NCI-H146 treated with DMSO at 0.1 percent for 48 hours (cell line): ENCODE data around the gene YEATS2.

Experiments used
- DNase-seq: peaks from one replicate; lab custom pipeline; 2025; ENCODE audit not compliant: unreplicated experiment; lab: John Stamatoyannopoulos, UW

The YEATS2 gene

DNA sequence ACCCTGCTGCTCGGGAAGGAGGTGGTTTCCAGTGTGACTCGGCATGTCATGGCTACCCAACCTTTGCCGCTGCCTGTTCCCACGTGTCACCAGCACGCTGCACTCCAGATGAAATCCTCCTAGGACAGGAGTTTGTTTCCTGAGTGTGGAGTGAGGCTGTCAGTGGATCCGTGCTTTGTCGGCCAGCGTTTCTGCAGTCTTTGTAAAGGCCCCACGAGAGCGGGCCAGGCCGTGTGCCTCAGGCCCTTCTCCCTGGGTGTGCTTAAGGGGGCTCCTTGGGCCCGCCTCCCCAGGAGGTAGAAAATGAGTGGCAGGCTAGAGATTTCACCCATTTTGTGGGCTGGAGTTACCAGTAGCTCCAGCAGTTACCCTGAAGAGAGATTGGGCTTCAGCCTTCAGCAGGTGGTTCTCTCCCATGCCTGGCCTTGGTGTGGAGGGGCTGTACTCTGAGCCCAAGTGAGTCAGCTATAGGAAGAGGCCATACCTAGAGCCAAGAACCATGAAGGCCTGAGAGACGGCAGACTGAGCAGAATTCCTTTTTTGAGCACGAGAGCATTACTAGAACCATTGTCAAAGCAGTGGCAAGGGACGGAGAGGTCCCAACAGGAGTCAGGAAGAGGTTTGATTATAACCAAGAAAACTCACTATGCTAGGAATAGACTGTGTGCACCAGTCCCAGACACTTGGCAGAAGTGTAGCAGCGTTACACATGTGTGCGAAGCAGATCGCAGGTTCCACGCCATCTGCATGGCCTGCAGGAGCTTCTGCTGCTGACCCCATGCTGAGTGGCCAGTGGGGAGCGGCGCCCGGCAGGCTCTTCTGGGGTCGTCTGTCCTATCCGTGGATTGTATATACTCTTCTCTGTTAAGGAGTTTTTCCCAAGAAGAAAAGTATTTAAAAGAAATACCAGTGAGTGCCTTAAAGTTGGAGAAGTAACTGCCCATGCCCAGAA, 113.3 kb downstream of the YEATS2 start:
- no peak for DNase-seq

DNA sequence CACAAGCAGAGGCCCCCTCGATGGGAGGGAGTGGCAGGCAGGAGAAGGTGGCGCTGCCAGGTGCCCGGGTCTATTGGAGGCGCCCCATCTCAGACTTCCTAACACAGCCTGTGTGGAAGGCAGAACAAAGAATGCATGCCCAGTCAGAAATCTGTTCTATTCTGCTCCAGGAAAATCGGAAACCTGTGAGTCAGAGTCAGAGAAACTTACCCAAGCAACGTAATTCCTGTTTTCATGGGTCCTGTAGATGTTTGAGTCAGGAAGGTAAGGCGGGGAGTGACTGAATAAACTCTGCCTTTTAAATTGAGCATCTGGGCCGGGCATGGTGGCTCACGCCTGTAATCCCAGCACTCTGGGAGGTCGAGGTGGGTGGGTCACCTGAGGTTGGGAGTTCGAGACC, 114.0 kb downstream of the YEATS2 start:
- DNase-seq: no peak

GRCh38 chr3:183812761-183813445, 115.3 kb downstream of the YEATS2 start:
- no peak for DNase-seq

GRCh38 chr3:183814240-183814639, 116.6 kb downstream of the YEATS2 start:
- DNase-seq: no peak

DNA sequence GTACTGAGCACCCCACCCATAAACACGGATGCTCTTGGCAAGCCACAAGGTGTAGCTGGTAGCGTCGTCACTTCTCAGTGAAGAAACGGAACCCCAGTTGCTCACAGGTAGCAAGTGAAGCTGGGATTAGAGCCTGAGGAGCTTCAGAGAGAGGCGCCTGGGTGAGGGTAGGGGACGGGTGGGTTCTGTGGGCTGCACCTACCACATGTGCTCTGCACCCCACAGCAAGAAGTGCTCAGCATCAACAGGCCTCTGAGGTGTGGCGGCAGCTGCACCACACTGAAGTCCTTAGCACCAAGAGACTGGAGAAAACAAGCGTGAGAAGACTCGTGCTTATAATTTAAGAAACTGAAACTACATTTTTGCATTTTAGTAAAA, 118.0 kb downstream of the YEATS2 start:
- no peak for DNase-seq

DNA sequence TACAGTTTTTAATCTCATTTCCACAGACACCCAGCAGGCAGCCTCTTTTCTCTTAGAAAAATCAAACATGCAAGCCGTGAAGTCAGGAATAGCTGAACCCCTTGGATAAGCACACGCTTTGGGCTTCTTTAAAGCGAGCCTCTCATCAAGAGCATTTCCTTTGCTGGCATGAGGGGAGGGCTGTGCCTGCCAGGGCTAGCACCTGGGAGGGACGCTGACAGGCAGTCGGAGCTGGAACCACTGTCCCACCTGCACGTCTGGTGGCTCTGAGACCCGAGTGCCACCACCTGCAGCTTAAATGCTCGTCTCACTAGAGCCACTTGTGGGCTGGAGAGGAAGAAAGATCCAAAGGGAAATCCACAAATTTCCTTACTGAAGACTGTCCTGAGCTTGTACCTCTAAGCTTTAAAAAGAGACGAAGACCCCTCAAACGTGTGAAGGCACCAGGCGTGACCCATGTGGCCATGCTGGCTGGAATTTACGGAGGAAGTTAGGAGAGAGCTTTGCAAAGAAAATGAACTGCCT, 118.4 kb downstream of the YEATS2 start:
- DNase-seq: no peak

DNA sequence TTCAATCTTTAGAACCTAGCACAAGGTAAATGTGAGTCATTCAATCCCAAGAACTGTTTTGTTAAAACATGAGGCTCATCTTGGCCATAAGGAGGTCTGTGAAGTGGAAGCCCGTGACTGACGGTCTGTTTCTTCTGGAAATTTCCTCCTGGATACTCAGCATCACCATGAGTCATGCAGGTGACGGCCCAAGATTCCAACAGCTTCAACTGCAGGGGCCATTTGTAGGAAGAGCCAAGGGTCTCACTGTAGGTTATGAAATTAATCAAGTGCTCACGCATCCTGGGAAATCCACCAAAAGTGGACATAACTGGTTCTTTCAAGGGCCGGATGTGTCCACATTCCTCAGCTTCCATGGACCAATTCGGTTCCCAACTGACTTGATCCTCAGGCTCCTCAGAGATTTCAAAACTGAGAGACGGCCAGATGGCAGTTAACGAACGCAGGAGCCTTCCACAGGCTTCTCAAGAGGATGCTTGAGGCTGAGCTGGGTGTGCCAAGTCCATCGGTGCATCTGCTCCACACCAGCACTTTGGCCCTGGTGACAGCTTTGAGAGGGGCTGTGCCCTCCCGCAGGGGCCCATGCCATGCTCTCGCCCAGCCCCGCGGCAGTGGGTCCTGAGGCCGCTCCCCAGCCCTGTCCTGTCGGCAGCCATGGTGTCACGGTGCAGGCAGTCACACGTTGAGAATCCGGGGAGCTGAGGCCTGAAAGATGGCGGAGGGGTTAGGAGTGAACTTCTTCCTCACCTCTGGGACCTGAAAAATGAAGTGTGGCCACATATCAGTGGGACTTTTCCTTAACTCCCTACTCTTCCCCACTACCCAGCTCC, 119.3 kb downstream of the YEATS2 start:
- no peak for DNase-seq

GRCh38 chr3:183817639-183818038, 120.0 kb downstream of the YEATS2 start:
- DNase-seq: no peak

DNA sequence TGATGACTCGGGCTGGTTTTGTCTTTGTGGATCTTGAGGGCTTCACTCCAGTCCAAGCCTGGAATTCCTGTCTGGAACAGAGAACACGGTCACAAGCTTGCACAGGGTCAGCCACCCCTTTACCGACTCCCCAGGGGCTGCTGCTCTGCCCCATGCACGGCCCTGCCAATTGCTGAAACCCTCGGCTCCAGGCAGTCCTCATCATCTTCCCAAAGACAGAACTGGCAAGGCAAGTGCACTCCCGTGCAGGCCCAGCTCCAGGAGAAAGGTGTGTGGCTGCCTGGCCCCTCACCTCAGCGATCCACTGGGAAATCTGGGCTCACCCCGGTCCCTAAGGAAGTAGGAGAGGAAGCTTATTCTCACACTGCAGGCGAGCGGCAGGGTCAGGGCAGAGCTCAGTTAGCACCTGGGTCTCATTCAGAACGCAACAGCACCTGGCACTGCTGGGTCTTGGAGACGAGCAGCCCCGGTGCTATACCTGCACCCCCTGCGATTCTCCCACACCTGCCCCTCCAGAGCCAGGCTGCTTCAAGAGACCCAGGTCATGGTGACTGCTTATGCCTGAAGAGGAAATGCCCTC, 120.5 kb downstream of the YEATS2 start:
- no peak for DNase-seq

DNA sequence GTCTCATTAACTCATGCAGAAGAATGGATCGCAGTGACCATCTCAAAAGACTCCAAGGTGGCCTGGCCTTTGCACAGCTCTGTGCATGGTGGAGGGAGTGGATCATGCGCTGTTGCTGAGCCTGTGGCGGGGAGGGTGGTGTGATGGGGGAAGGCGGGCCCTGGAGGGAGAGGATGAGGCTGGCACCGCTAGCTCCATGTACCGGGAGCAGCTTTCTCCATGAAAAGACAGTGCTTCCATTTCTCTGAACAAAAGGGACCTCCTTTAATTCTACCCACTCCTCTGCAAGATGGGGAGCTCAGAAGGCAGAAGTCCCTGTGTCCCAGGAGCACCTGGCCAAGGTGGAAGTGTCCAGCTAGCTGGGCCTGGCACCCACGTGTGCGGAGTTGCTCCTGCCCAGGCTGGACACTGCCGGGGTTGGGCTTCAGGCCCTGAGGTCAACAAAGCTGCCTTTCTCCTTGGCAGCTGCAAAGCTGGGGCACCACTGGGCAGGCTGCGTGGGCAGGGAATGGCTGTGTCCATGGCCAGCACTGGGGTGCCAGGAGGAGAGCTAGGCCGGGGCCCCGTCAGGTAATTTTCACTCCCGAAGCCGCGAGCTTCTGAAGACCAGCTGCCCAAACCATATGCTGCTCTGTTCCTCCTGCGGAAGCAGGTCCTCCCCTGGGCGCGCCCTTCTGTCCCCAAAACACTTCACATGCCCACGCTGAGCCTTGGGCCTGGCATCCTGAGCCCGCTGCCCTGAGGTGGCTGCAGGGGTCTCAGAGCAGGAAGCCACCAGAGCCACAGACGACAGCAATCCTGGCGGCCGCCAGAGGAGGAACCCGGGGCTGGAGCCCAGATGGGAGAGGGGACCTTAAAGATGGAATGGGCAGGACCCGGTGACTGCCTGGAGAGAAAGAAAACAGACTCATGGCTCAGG, 121.4 kb downstream of the YEATS2 start:
- DNase-seq: no peak

DNA sequence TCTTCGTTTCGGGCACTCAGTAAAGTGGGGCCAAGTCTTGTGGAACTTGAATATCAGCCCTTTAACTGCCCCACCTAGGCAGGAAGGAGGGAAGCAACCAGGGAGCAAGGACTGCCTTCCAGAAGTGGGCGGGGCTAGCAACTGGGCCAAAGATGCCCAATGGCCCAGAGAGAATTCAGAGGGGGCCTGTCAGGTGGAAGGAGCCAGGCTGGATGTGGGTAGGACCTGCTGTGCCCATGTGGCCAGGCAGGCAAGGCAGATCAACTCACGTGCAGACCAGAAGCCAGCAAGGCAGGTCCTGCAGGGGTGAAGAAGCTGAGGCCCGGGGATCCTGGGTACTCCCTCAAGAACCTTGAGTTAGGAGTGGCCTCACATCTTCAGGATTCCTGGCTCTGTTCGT, 122.2 kb downstream of the YEATS2 start:
- no peak for DNase-seq

DNA sequence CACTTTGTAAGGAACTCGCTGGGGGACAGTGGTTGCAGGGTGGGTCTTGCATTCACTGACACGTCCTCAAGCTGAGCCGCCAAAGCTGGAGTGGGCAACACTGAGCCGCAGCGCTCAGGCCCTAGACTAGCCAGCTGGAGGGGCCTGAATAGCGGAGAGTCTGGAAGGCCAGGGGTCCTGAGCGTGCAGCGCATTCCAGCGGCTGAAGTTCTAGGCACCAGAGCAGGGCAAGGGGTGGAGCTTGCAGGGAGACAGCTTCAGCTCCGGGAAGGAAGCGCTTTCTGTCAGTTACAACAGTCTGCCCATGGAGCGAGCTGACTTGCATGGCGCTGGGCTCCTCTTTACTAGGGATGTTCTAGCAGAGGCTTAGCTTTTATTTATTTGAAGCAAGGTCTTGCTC, 125.0 kb downstream of the YEATS2 start:
- no peak for DNase-seq

GRCh38 chr3:183823963-183824362, 126.4 kb downstream of the YEATS2 start:
- peak; percentile 75 for DNase-seq

DNA sequence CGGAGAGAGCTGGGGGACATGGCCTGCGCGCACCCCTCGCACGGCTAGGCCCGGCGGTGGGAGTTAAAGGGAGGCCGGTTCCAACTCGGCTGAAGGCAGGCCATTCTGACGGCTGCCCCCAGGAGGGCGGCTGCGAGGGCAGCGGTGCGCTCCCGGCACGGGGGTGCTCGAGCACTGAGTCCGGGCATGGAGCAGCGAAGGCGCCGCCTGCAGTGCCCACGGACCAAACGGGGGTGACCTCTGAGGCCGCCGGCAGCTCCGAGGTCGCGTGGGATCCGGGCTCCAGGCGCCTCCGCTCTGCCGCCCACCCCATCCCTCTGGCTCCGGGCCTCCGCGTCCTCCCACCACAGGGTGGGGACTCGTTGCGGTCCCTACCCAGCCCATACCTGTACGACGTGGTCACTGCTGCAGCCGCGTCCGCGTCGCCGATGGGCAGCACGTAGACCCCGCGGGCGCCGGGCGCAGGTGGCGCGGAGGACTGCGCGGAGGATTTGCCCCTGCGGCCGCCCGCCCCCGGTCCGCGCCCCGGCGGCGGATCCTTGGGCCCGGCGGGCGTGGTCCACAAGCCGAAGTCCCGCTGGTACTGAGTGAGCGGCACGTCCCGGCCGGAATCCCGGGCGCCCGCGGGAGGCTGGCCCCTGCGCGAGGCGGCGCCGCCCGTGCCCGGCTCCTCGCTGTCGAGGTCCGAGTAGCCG, 127.3 kb downstream of the YEATS2 start:
- no peak for DNase-seq

- peak; percentile 80 for DNase-seq
Observed at GRCh38 chr3:183825456-183826161, 128.0 kb downstream of the YEATS2 start, which contains the start of gene MAP6D1. TSS of gene MAP6D1 (minus strand) at chr3:183825577. CDS start at chr3:183825547, 30 bp downstream.

- DNase-seq: peak; percentile 79
Observed at GRCh38 chr3:183826448-183827250, 129.1 kb downstream of the YEATS2 start.

DNA sequence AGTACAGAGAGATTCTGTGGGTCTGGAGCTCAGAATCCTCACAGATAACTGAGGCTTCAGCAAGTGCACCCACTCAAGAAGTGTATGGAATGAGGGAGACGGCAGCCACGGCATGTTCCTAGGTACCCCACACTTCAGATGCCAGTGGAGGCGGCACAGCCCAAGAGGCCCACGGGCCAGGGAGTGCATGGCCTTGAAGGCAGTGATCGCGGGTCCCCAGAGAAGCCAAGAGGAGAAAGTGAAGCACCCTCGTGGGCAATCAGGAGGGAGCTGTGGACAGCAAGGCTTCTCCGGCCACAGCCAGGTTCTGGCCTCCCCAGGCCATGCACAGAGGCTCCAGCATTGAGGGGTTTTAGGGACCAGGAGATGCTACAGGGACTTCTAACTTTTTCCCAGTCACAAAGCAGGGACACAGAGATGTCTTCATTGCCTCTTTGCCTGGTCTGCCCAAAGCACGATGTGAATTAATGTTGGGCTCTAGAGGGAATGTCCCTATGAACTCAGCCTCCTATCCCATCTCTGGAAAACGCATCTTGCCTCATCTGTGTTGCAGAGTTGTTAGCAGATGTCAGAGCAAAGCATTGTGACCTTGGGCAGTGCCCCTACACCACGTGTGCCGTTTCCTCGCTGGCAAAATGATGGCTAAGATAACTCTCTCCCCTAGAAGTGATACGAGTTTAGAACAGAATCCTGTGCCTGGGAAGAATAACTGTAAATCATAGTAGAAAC, 130.4 kb downstream of the YEATS2 start:
- DNase-seq: no peak
